HG03060 (cell line): ENCODE measurements around the gene RAI1.

Experiments used
- ATAC-seq: cut with Tn5 transposase; IDR thresholded peaks from one replicate; pipeline ENCODE4 v1.9.1; 2021; ENCODE audit warnings: low read depth, moderate number of reproducible peaks; ENCODE audit not compliant: unreplicated experiment

The RAI1 gene

DNA sequence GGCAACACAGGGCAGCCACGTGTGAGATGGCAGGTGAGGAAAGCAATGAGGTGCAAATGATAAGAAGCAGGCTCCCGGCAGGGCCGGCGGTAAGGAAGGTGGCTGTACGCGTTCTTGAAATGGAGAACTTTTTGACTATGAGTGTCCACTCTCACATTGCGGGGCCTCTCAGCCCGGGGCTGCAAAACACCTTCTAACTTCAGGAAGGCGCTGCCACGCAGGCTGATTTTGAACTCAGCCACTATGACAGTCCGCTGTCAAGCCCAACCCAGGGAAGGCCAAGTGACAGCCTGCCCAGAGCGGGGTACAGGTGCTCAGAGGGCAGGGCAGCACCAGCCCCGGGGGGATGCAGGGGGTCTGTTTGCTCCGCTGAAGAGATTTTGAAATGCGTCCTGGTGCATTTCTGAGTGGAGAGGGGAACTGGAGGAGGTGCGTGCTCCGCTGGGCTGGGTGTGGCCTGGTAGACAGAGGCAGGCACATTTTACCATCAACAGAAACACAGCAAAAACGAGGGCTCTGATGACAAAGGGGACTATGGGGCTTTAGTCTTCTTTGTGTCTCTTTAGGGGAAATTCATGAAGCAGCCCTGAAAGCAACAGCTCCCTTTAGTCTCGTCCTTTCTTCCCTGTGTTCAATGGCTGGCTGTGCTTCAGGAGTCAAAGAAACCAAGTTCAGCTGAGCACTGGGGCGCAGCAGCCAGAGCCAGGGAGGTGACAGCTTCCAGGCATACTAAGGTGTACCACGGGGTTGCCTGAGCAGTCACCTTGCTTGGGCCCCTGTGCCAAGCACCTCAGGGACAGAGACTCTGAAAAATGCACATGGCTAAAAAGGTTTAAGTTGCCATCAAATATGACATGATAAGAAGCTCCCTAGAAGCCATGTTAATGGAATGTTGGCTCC is 170.1 kb downstream of the RAI1 start:
- no peak for ATAC-seq

DNA sequence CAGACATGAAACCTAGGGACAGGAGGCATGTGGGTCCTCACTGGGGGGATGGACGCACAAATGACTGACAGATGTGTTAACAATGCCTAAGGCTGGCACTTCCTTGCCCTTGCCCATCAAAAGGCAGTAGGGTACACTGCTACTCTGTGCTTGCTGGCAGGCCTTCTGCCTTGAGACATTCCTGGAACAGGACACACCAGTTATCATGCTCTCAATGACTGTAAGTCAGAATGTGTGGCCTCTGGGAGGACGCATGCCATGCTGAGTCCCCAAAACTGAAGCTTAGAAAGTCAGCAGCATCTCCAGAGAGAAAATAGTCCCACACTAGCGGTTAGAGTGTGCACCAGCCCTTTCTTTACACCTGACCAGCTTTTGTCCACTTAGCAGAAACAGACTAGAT is 171.7 kb downstream of the RAI1 start:
- ATAC-seq: no peak

- ATAC-seq: no peak
These were observed 172.7 kb downstream of the RAI1 start for GRCh38 chr17:17853811-17854447.

- ATAC-seq: no peak
These were observed 174.7 kb downstream of the RAI1 start for GRCh38 chr17:17855976-17856375.

DNA sequence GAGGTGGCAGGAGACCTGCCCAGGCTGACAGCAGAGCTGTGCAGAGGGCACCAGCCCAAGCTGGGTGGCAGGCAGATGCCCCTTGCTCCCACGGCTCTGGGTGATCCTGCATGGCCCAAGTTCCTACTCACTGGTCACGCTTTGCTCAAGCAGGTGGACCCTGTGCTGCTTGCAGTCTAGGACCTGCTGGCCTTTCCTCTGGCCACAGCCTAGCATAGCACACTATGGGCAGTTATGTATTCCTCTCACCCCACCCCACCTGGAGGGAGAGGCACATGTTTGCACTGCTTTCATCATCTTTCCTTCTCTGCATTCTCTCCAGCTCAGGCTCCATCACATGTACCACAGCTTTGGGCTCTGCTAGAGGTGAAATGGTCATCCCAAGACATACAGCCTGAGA is 175.1 kb downstream of the RAI1 start:
- ATAC-seq: no peak

GRCh38 chr17:17857496-17857895 is 176.2 kb downstream of the RAI1 start:
- ATAC-seq: no peak

DNA sequence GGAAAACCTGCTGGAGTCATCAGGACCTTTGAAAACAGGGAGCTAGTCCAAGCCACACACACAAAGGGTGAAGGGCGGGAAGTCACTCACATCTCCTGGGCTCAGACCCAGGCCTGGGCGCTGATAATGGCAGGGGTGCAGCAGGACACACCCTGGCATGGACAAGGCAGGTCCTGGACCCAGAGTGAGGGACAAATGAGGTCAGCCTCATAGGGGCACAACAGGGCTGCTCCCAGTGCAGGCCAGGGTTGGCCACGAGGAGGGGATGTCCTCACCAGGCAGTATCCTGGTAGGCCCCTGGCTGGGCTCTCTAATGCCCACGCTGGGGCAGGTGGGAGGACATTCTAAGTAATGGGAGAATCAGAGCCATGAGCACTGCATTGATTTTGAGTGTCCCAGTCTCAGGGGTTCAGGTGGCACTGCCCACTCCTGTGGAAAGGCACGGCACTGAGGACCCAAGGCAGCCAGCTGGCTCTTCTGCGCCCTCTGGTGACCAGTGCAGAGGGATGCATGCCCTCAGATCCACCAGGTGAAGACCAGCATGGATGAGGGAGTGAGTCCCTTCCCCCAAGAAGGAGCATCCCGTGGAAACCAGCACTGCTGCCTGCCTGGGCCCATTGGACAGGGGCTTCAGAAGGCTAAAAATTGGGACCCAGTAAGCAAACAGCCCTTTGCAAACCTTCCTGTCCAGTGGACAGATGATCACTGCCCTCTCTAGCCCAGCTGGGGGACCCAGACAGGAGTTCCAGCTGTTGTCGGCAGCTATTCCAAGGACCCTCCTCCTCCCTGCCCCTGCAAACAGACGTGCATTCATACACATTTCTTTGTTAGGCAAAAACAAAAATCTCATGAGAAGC is 178.9 kb downstream of the RAI1 start:
- no peak for ATAC-seq

DNA sequence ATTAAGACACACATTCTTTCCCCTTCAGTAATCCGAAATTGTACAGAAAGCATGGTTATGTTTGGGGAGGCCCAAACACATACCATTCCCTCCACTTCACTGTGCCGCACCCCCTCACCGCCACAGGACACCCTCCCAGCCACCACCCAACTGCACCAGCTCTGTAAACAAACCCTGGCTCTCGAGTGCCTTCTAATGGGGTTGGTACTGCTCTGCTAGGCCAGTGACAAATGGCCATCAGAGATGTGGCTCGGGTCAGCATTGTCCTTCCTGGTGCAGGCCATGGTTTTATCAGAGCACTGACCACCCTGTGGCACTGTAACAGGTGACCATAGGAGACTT is 179.5 kb downstream of the RAI1 start:
- ATAC-seq: no peak
